ENCODE data around the gene GOLIM4. TPM values are rescaled to one million over a fixed set of nuclear protein-coding genes. Genes with fewer than 3 reads are reported as not detected.
A peak's percentile ranks its signal among the peaks of the same experiment; 100 is the strongest.

Gene GOLIM4
- total RNA-seq, 1 donor from 2014 or later = 74.8 TPM

GRCh38 chr3:168104361-168104760, 8.6 kb upstream of the GOLIM4 start:
- H3K36me3 ChIP-seq = no peaks in the 10 kb centered on the region
- intact Hi-C loops (cut with micrococcal nuclease) = no loop called here
- H3K27ac ChIP-seq (replicated peaks) = no peak overlapping the region
- DNase-seq = no peak
- no peaks in the 10 kb centered on the region for H3K9me3 ChIP-seq (replicated peaks)
- TF ChIP-seq CTCF (IDR thresholded peaks at IDR 0.05; ENCODE audit: borderline replicate concordance) = no peak
- no peaks in the 10 kb centered on the region for H3K27me3 ChIP-seq (ENCODE audit: low read depth)
- no peak overlapping the region for H3K4me3 ChIP-seq
- H3K4me1 ChIP-seq = no peaks in the 10 kb centered on the region

- Histone ChIP-seq H3K4me3 (no peak overlapping the region), H3K9me3 (replicated peaks) (no peaks in the 10 kb centered on the region), H3K4me1 (no peaks in the 10 kb centered on the region), H3K27ac (replicated peaks) (no peak overlapping the region), H3K27me3 (ENCODE audit: low read depth) (no peaks in the 10 kb centered on the region), H3K36me3 (no peaks in the 10 kb centered on the region)
- DNase-seq = no peak
- intact Hi-C loops (cut with micrococcal nuclease) = no loop called here
- TF ChIP-seq CTCF (IDR thresholded peaks at IDR 0.05; ENCODE audit: borderline replicate concordance) = no peak
These were observed 7.1 kb upstream of the GOLIM4 start for GRCh38 chr3:168102735-168103410.

- DNase-seq = no peak
- Histone ChIP-seq H3K27me3 (ENCODE audit: low read depth) (no peaks in the 10 kb centered on the region), H3K27ac (replicated peaks) (no peak overlapping the region), H3K36me3 (no peaks in the 10 kb centered on the region), H3K4me3 (no peak overlapping the region), H3K4me1 (peaks cover 10% of the 10 kb centered on the region), H3K9me3 (replicated peaks) (no peaks in the 10 kb centered on the region)
- no peak for TF ChIP-seq CTCF (IDR thresholded peaks at IDR 0.05; ENCODE audit: borderline replicate concordance)
- intact Hi-C loops (cut with micrococcal nuclease) = no loop called here
These were observed 5.2 kb upstream of the GOLIM4 start for GRCh38 chr3:168100777-168101492.

GRCh38 chr3:168097381-168097780, 1.7 kb upstream of the GOLIM4 start:
- peaks cover 43% of the 10 kb centered on the region for H3K4me1 ChIP-seq
- no peak for TF ChIP-seq CTCF (IDR thresholded peaks at IDR 0.05; ENCODE audit: borderline replicate concordance)
- H3K36me3 ChIP-seq = no peaks in the 10 kb centered on the region
- no peaks in the 10 kb centered on the region for H3K27me3 ChIP-seq (ENCODE audit: low read depth)
- intact Hi-C loops (cut with micrococcal nuclease) = no loop called here
- H3K9me3 ChIP-seq (replicated peaks) = no peaks in the 10 kb centered on the region
- no peak overlapping the region for H3K4me3 ChIP-seq
- DNase-seq = no peak
- H3K27ac ChIP-seq (replicated peaks) = no peak overlapping the region

GRCh38 chr3:168096210-168096652, 507 bp upstream of the GOLIM4 start:
- no peak for TF ChIP-seq CTCF (IDR thresholded peaks at IDR 0.05; ENCODE audit: borderline replicate concordance)
- Histone ChIP-seq H3K4me1 (peaks cover 54% of the 10 kb centered on the region), H3K36me3 (no peaks in the 10 kb centered on the region), H3K27me3 (ENCODE audit: low read depth) (no peaks in the 10 kb centered on the region), H3K27ac (replicated peaks) (peak overlapping the region; percentile 98), H3K9me3 (replicated peaks) (no peaks in the 10 kb centered on the region), H3K4me3 (peak overlapping the region; percentile 89)
- peak; percentile 33 for DNase-seq
- intact Hi-C loops (cut with micrococcal nuclease) = no loop called here

Measured in left ventricle myocardium inferior (tissue), 1 donor.